ENCODE measurements around the gene DCLRE1B.

DCLRE1B gene

GRCh38 chr1:113929750-113930498 lies 24.8 kb downstream of the DCLRE1B start (continued):
- TF ChIP-seq ZNF449 (tag by site-specific recombination; IDR thresholded peaks at IDR 0.05) (peak; percentile 33; the same call in 1 of the 2 replicates), SP3 (tag by site-specific recombination; IDR thresholded peaks at IDR 0.05) (peak; percentile 36), ZNF555 (tag by site-specific recombination; conservative IDR thresholded peaks at IDR 0.05) (no peak), ZBTB7A (tag by site-specific recombination; IDR thresholded peaks at IDR 0.05; ENCODE audit: low read depth) (no peak), ZFP3 (tag by site-specific recombination; IDR thresholded peaks at IDR 0.05; ENCODE audit: low read depth) (no peak), PATZ1 (tag by site-specific recombination; IDR thresholded peaks at IDR 0.05) (no peak), ZNF140 (tag by site-specific recombination; IDR thresholded peaks at IDR 0.05) (no peak), ZFP41 (tag by site-specific recombination; IDR thresholded peaks at IDR 0.05; ENCODE audit: borderline replicate concordance) (no peak), BCL6B (tag by site-specific recombination; IDR thresholded peaks at IDR 0.05) (no peak), ZNF211 (tag by site-specific recombination; IDR thresholded peaks at IDR 0.05; ENCODE audit: low read depth) (no peak), KLF8 (tag by site-specific recombination; IDR thresholded peaks at IDR 0.05) (0 out of 2 replicates have a peak, but pooled peaks have one; percentile 28), ZNF639 (tag by site-specific recombination; IDR thresholded peaks at IDR 0.05) (no peak), SP7 (tag by site-specific recombination; IDR thresholded peaks at IDR 0.05) (no peak; the same call in 1 of the 2 replicates), ZNF324 (tag by site-specific recombination; IDR thresholded peaks at IDR 0.05) (no peak), ZSCAN18 (tag by site-specific recombination; IDR thresholded peaks at IDR 0.05) (no peak), ZNF280D (tag by site-specific recombination; IDR thresholded peaks at IDR 0.05) (no peak), ZNF16 (tag by site-specific recombination; IDR thresholded peaks at IDR 0.05; ENCODE audit: low read depth) (no peak), SALL2 (tag by site-specific recombination; IDR thresholded peaks at IDR 0.05; ENCODE audit: borderline replicate concordance) (no peak), ZSCAN23 (tag by site-specific recombination; IDR thresholded peaks at IDR 0.05) (no peak), YY1 (tag by site-specific recombination; IDR thresholded peaks at IDR 0.05) (no peak), ZNF791 (tag by site-specific recombination; IDR thresholded peaks at IDR 0.05) (no peak)

Measured in HEK293 (cell line).